MM.1S (cell line): ENCODE results near the gene POFUT2.

Experiments
- DNase-seq: peaks from one replicate; pipeline ENCODE4 v3.0.0-alpha.2; 2015
- H2AFZ ChIP-seq: fragments of 300-600 bp; sonication (generic); 2 replicates; pipeline ENCODE4 v1.6.0; 2016; ENCODE audit warnings: antibody characterized with exemption, low read length
- H3F3A ChIP-seq: fragments of 300-600 bp; sonication (generic); 2 replicates; pipeline ENCODE4 v1.6.1; 2016; ENCODE audit warnings: mild to moderate bottlenecking, antibody characterized with exemption, low read length, moderate library complexity, mixed read lengths; ENCODE audit not compliant: insufficient read depth
- H3K27ac ChIP-seq: fragments of 300-600 bp; sonication (generic); 2 replicates; pipeline ENCODE4 v1.5.1; 2016; ENCODE audit warnings: mild to moderate bottlenecking, low read length
- H3K27me3 ChIP-seq: fragments of 300-600 bp; sonication (generic); replicated peaks from 2 replicates; pipeline ENCODE4 v1.6.0; 2016; ENCODE audit warnings: low read length; ENCODE audit not compliant: insufficient read depth
- H3K36me3 ChIP-seq: fragments of 300-600 bp; sonication (generic); replicated peaks from 2 replicates; pipeline ENCODE4 v1.6.1; 2016; ENCODE audit warnings: mild to moderate bottlenecking, low read length, mixed read lengths; ENCODE audit not compliant: insufficient read depth
- H3K4me1 ChIP-seq: fragments of 300-600 bp; sonication (generic); 2 replicates; pipeline ENCODE4 v1.6.1; 2016; ENCODE audit warnings: low read length, mixed read lengths
- H3K4me2 ChIP-seq: fragments of 300-600 bp; sonication (generic); 2 replicates; pipeline ENCODE4 v1.6.0; 2016; ENCODE audit warnings: low read depth, low read length
- H3K4me3 ChIP-seq: fragments of 300-600 bp; sonication (generic); 2 replicates; pipeline ENCODE4 v1.5.1; 2016; ENCODE audit warnings: low read length, mixed read lengths
- H3K79me2 ChIP-seq: fragments of 300-600 bp; sonication (generic); 2 replicates; pipeline ENCODE4 v1.6.1; 2016; ENCODE audit warnings: mixed run types, low read length, mixed read lengths
- H3K9ac ChIP-seq: fragments of 300-600 bp; sonication (generic); 2 replicates; pipeline ENCODE4 v1.6.1; 2016; ENCODE audit warnings: low read length, mixed read lengths
- H3K9me2 ChIP-seq: fragments of 300-600 bp; sonication (generic); replicated peaks from 2 replicates; pipeline ENCODE4 v1.6.1; 2016; ENCODE audit warnings: mild to moderate bottlenecking, low read length, mixed read lengths; ENCODE audit not compliant: insufficient read depth
- H3K9me3 ChIP-seq: fragments of 300-600 bp; sonication (generic); replicated peaks from 2 replicates; pipeline ENCODE4 v1.6.1; 2016; ENCODE audit warnings: mild to moderate bottlenecking, low read length, mixed read lengths; ENCODE audit not compliant: insufficient read depth
- H4K20me1 ChIP-seq: fragments of 300-600 bp; sonication (generic); 2 replicates; pipeline ENCODE4 v1.6.1; 2016; ENCODE audit warnings: mild to moderate bottlenecking, low read length, moderate library complexity, mixed read lengths; ENCODE audit not compliant: insufficient read depth
- EZH2 ChIP-seq: fragments of 300-600 bp; sonication (generic); optimal IDR thresholded peaks from 2 replicates; pipeline ENCODE3; 2017; ENCODE audit warnings: low read depth, mild to moderate bottlenecking, antibody characterized with exemption, low read length, mixed read lengths
- EZH2phosphoT487 ChIP-seq: fragments of 300-600 bp; sonication (generic); IDR thresholded peaks from 2 replicates; pipeline ENCODE4 v1.6.1; 2018; ENCODE audit warnings: antibody characterized with exemption, low read length
- TF ChIP-seq, protein P1 (sequence below): fragments of 300-600 bp; sonication (generic); IDR thresholded peaks from 2 replicates; pipeline ENCODE4 v1.5.1; 2016; ENCODE audit warnings: antibody characterized with exemption, low read length, mixed read lengths

The POFUT2 gene

DNA sequence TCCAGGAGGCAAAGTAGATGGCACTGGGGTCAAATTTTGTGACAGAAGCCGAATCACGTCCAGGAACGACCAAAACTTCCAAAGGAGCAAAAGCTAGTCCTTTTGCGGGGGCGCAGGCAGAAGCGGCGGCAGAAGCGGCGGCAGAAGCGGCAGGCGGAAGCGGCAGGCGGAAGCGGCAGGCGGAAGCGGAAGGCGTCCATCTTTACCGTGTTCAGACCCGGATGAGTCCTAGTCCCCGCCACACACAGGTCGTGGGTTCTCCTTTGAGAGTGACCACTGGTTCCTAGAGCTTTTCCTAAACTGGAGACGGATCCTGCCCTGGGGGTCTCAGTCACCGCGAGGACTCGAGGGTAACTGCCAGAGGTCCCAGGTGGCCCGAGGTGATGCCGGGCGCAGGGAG is 53.6 kb downstream of the POFUT2 start:
- H3K79me2 ChIP-seq = no peaks in the 10 kb centered on the region
- H3K27me3 ChIP-seq = peaks cover 91% of the 10 kb centered on the region
- H3K9me3 ChIP-seq = no peaks in the 10 kb centered on the region
- no peak overlapping the region for H3K4me2 ChIP-seq
- no peaks in the 10 kb centered on the region for H4K20me1 ChIP-seq
- no peak overlapping the region for H3K9ac ChIP-seq
- TF ChIP-seq, protein P1, sequence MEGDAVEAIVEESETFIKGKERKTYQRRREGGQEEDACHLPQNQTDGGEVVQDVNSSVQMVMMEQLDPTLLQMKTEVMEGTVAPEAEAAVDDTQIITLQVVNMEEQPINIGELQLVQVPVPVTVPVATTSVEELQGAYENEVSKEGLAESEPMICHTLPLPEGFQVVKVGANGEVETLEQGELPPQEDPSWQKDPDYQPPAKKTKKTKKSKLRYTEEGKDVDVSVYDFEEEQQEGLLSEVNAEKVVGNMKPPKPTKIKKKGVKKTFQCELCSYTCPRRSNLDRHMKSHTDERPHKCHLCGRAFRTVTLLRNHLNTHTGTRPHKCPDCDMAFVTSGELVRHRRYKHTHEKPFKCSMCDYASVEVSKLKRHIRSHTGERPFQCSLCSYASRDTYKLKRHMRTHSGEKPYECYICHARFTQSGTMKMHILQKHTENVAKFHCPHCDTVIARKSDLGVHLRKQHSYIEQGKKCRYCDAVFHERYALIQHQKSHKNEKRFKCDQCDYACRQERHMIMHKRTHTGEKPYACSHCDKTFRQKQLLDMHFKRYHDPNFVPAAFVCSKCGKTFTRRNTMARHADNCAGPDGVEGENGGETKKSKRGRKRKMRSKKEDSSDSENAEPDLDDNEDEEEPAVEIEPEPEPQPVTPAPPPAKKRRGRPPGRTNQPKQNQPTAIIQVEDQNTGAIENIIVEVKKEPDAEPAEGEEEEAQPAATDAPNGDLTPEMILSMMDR = no peak
- TF ChIP-seq EZH2phosphoT487 = no peak
- no peak overlapping the region for H3K27ac ChIP-seq
- no peak overlapping the region for H2AFZ ChIP-seq
- H3K9me2 ChIP-seq = no peaks in the 10 kb centered on the region
- no peak overlapping the region for H3K4me3 ChIP-seq
- no peak for DNase-seq
- no peaks in the 10 kb centered on the region for H3F3A ChIP-seq
- no peaks in the 10 kb centered on the region for H3K36me3 ChIP-seq
- no peaks in the 10 kb centered on the region for H3K4me1 ChIP-seq

DNA sequence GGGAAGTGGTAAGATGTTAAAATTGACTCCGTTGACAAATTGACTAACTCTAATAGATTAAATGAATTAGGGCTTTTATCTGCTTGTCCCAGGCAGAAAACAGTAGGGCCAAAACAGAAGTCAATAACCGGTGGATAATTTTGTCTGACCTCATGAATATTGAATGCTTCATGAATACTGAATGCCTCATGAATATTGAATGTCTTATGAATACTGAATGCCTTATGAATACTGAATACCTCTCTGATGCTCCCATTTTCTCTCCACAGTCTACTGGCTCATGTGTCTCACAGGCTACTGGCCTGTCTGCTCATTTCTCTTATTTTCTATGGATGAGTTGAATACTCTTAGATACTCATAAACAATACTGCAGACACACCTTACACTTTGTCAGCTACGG is 56.0 kb downstream of the POFUT2 start:
- DNase-seq = no peak
- Histone ChIP-seq H2AFZ (no peak overlapping the region), H3K4me3 (no peak overlapping the region)

DNA sequence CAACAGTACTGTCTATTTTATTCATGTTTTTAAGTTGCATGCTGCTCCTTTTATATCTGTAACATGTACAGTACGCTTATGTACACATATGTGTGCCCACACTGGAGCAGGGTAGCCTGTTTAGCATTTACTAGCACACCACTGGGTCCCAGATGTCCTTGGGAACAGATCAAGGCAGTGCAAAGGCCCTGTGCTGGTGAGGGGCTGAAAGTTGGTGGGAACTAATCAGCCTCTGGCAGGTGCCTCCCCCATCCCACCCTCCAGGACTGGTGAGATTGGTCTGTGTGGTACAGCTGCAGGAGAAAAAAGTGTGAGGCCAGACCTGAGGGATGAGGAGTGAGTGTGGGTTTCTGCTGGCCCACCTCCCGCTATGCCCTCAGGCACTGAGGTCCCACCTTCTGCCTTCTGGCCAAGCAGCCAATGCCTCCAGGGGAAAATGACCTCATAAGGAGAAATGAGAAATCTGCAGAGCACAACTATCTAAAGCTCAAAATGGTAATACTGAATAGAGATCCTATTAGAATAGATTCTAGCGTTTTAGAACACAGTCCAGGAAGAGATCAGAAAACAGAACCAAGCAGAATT is 58.9 kb downstream of the POFUT2 start:
- H3K27ac ChIP-seq = no peak overlapping the region
- no peaks in the 10 kb centered on the region for H3K79me2 ChIP-seq
- H3K4me2 ChIP-seq = no peak overlapping the region
- no peaks in the 10 kb centered on the region for H4K20me1 ChIP-seq
- no peaks in the 10 kb centered on the region for H3K4me1 ChIP-seq
- no peaks in the 10 kb centered on the region for H3F3A ChIP-seq
- no peak overlapping the region for H3K4me3 ChIP-seq
- H3K27me3 ChIP-seq = peaks cover 91% of the 10 kb centered on the region
- no peaks in the 10 kb centered on the region for H3K9me2 ChIP-seq
- no peak overlapping the region for H3K9ac ChIP-seq
- no peak for DNase-seq
- TF ChIP-seq EZH2phosphoT487 = no peak
- TF ChIP-seq EZH2 = no peak
- TF ChIP-seq, protein P1 = no peak
- H3K9me3 ChIP-seq = no peaks in the 10 kb centered on the region
- H3K36me3 ChIP-seq = no peaks in the 10 kb centered on the region
- no peak overlapping the region for H2AFZ ChIP-seq

More for the DNA sequence above, 56.0 kb downstream of the POFUT2 start:
- Histone ChIP-seq H3F3A (no peaks in the 10 kb centered on the region), H3K4me1 (no peaks in the 10 kb centered on the region), H3K27me3 (peaks cover 91% of the 10 kb centered on the region), H3K9ac (no peak overlapping the region), H3K36me3 (no peaks in the 10 kb centered on the region), H3K4me2 (no peak overlapping the region), H3K9me3 (no peaks in the 10 kb centered on the region), H4K20me1 (no peaks in the 10 kb centered on the region), H3K27ac (no peak overlapping the region), H3K9me2 (no peaks in the 10 kb centered on the region), H3K79me2 (no peaks in the 10 kb centered on the region)
- no peak for TF ChIP-seq EZH2phosphoT487
- TF ChIP-seq, protein P1 = no peak
- no peak for TF ChIP-seq EZH2
